B cell (primary cell): ENCODE measurements around the gene ARHGAP6.

Source experiments
- EZH2 ChIP-seq: IDR thresholded peaks from 2 replicates; pipeline ENCODE4 v1.6.1; 2012; ENCODE audit warnings: borderline replicate concordance, low read depth, mild to moderate bottlenecking, moderate library complexity, low read length; ENCODE audit not compliant: insufficient read depth, poor library complexity, severe bottlenecking
- TF ChIP-seq, protein P1 (sequence below): fragments of 200-600 bp; IDR thresholded peaks from one replicate; pipeline ENCODE4 v1.8.0; 2022; ENCODE audit warnings: antibody characterized with exemption, mild to moderate bottlenecking

- TF ChIP-seq, protein P1, sequence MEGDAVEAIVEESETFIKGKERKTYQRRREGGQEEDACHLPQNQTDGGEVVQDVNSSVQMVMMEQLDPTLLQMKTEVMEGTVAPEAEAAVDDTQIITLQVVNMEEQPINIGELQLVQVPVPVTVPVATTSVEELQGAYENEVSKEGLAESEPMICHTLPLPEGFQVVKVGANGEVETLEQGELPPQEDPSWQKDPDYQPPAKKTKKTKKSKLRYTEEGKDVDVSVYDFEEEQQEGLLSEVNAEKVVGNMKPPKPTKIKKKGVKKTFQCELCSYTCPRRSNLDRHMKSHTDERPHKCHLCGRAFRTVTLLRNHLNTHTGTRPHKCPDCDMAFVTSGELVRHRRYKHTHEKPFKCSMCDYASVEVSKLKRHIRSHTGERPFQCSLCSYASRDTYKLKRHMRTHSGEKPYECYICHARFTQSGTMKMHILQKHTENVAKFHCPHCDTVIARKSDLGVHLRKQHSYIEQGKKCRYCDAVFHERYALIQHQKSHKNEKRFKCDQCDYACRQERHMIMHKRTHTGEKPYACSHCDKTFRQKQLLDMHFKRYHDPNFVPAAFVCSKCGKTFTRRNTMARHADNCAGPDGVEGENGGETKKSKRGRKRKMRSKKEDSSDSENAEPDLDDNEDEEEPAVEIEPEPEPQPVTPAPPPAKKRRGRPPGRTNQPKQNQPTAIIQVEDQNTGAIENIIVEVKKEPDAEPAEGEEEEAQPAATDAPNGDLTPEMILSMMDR: no peak
- TF ChIP-seq EZH2: no peak
Observed at GRCh38 chrX:11395859-11396258, 269.9 kb downstream of the ARHGAP6 start.
